ENCODE results near the gene PYDC1.

- no peak for TF ChIP-seq EZH2 (optimal IDR thresholded peaks at IDR 0.05; ENCODE audit: low read depth, low read length)
- no peak for TF ChIP-seq EZH2phosphoT487 (IDR thresholded peaks at IDR 0.05; ENCODE audit: low read length)
- TF ChIP-seq, protein P1, sequence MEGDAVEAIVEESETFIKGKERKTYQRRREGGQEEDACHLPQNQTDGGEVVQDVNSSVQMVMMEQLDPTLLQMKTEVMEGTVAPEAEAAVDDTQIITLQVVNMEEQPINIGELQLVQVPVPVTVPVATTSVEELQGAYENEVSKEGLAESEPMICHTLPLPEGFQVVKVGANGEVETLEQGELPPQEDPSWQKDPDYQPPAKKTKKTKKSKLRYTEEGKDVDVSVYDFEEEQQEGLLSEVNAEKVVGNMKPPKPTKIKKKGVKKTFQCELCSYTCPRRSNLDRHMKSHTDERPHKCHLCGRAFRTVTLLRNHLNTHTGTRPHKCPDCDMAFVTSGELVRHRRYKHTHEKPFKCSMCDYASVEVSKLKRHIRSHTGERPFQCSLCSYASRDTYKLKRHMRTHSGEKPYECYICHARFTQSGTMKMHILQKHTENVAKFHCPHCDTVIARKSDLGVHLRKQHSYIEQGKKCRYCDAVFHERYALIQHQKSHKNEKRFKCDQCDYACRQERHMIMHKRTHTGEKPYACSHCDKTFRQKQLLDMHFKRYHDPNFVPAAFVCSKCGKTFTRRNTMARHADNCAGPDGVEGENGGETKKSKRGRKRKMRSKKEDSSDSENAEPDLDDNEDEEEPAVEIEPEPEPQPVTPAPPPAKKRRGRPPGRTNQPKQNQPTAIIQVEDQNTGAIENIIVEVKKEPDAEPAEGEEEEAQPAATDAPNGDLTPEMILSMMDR (IDR thresholded peaks at IDR 0.05; ENCODE audit: low read length), result no peak
Observed at GRCh38 chr16:31260136-31260931, 43.4 kb upstream of the PYDC1 start.
